Hepatocyte (in vitro differentiated cells): ENCODE measurements around the gene GGTA1. TPM values are rescaled to one million over a fixed set of nuclear protein-coding genes. Genes with fewer than 3 reads are reported as not detected.

ENCODE experiments used
- DNase-seq: peaks from one replicate; pipeline ENCODE4 v3.0.0-alpha.2; 2016; ENCODE audit warnings: low spot score
- H2AFZ ChIP-seq: fragments of 200-600 bp; sonication (generic); 2 replicates; pipeline ENCODE4 v1.6.0; 2016; ENCODE audit warnings: antibody characterized with exemption, mild to moderate bottlenecking
- H3K27ac ChIP-seq: fragments of 200-600 bp; sonication (generic); 2 replicates; pipeline ENCODE4 v1.5.1; 2016; ENCODE audit warnings: mild to moderate bottlenecking
- H3K27me3 ChIP-seq: fragments of 200-600 bp; sonication (generic); 2 replicates; pipeline ENCODE4 v1.6.1; 2016
- H3K36me3 ChIP-seq: fragments of 200-600 bp; sonication (generic); replicated peaks from 2 replicates; pipeline ENCODE4 v1.5.1; 2016; ENCODE audit warnings: low read depth; ENCODE audit not compliant: insufficient read depth
- H3K4me1 ChIP-seq: fragments of 200-600 bp; sonication (generic); 2 replicates; pipeline ENCODE4 v1.5.1; 2016; ENCODE audit warnings: mild to moderate bottlenecking, moderate library complexity; ENCODE audit not compliant: insufficient read depth
- H3K4me2 ChIP-seq: fragments of 200-600 bp; sonication (generic); 2 replicates; pipeline ENCODE4 v1.6.0; 2016
- H3K4me3 ChIP-seq: fragments of 200-600 bp; sonication (generic); 2 replicates; pipeline ENCODE4 v1.5.1; 2016; ENCODE audit warnings: mild to moderate bottlenecking
- H3K79me2 ChIP-seq: fragments of 200-600 bp; sonication (generic); 2 replicates; pipeline ENCODE4 v1.6.0; 2017; ENCODE audit warnings: mild to moderate bottlenecking
- H3K9me2 ChIP-seq: fragments of 200-600 bp; sonication (generic); replicated peaks from 2 replicates; pipeline ENCODE4 v1.6.0; 2017; ENCODE audit warnings: mild to moderate bottlenecking; ENCODE audit not compliant: insufficient read depth
- H3K9me3 ChIP-seq: fragments of 200-600 bp; sonication (generic); 2 replicates; pipeline ENCODE4 v1.5.1; 2016; ENCODE audit warnings: low read depth, mild to moderate bottlenecking
- H4K20me1 ChIP-seq: fragments of 200-600 bp; sonication (generic); 2 replicates; pipeline ENCODE4 v1.6.0; 2016; ENCODE audit warnings: mild to moderate bottlenecking; ENCODE audit not compliant: insufficient read depth, poor library complexity, severe bottlenecking
- CTCF ChIP-seq: fragments of 200-600 bp; sonication (generic); IDR thresholded peaks from 2 replicates; pipeline ENCODE4 v1.5.1; 2016; ENCODE audit warnings: antibody characterized with exemption, mild to moderate bottlenecking; ENCODE audit not compliant: poor library complexity
- EZH2 ChIP-seq: fragments of 200-600 bp; sonication (generic); IDR thresholded peaks from 2 replicates; pipeline ENCODE4 v1.6.1; 2016; ENCODE audit warnings: antibody characterized with exemption, mild to moderate bottlenecking, borderline replicate concordance
- EZH2phosphoT487 ChIP-seq: fragments of 200-600 bp; sonication (generic); IDR thresholded peaks from one replicate; pipeline ENCODE4 v1.6.1; 2018; ENCODE audit warnings: antibody characterized with exemption, mild to moderate bottlenecking, low read depth, moderate library complexity; ENCODE audit not compliant: unreplicated experiment, severe bottlenecking
- WGBS: methylation state at CpG from one replicate; pipeline ENCODE4 v1.1.6; 2016; ENCODE audit warnings: low lambda C conversion rate; ENCODE audit errors: missing lambda C conversion rate; 5-methylcytosine and 5-hydroxymethylcytosine counted together
- polyA plus RNA-seq: library from polyadenylated mRNA; unstranded; fragments of >200 nt; fragmentation: Nextera tagmentation; extraction: Ambion mirVana; gene quantifications from 2 replicates; pipeline ENCODE4 v1.2.1, GENCODE V29; 2016
- total RNA-seq: library from RNA; depleted of rRNA; stranded (reverse); fragments of >200 nt; gene quantifications from 2 replicates; pipeline ENCODE4 v1.2.3, GENCODE V29; 2014

GGTA1 gene
- total and polyA plus RNA-seq, 2 experiments from 2014 or later: 0.07 to 0.77 TPM

- peaks cover 28% of the 10 kb centered on the region for H3K27me3 ChIP-seq
- no peak for DNase-seq
- H3K9me3 ChIP-seq: no peaks in the 10 kb centered on the region
- 60% methylated on average over 12 of the region's 12 CpGs for WGBS
- H3K79me2 ChIP-seq: no peaks in the 10 kb centered on the region
- H3K4me1 ChIP-seq: no peaks in the 10 kb centered on the region
- no peak overlapping the region for H2AFZ ChIP-seq
- no peaks in the 10 kb centered on the region for H4K20me1 ChIP-seq
- no peak overlapping the region for H3K4me3 ChIP-seq
- H3K9me2 ChIP-seq: no peaks in the 10 kb centered on the region
- H3K4me2 ChIP-seq: no peak overlapping the region
- no peaks in the 10 kb centered on the region for H3K36me3 ChIP-seq
- no peak overlapping the region for H3K27ac ChIP-seq
- TF ChIP-seq EZH2 (no peak), CTCF (no peak), EZH2phosphoT487 (no peak)
Observed at GRCh38 chr9:121505903-121506735, 6.5 kb upstream of the GGTA1 start.

GRCh38 chr9:121503444-121503843 is 3.8 kb upstream of the GGTA1 start:
- Histone ChIP-seq H2AFZ (no peak overlapping the region), H3K4me2 (no peak overlapping the region), H3K36me3 (no peaks in the 10 kb centered on the region), H3K27me3 (peaks cover 46% of the 10 kb centered on the region), H3K4me1 (peaks cover 13% of the 10 kb centered on the region), H4K20me1 (no peaks in the 10 kb centered on the region), H3K9me2 (no peaks in the 10 kb centered on the region), H3K9me3 (no peaks in the 10 kb centered on the region), H3K4me3 (no peak overlapping the region), H3K79me2 (no peaks in the 10 kb centered on the region), H3K27ac (no peak overlapping the region)
- TF ChIP-seq EZH2 (no peak), CTCF (no peak), EZH2phosphoT487 (no peak)
- 59% methylated on average over 3 of the region's 3 CpGs for WGBS
- DNase-seq: no peak

GRCh38 chr9:121500165-121500478 is 478 bp upstream of the GGTA1 start:
- TF ChIP-seq EZH2phosphoT487: no peak
- TF ChIP-seq EZH2: no peak
- Histone ChIP-seq H4K20me1 (no peaks in the 10 kb centered on the region), H3K9me3 (no peaks in the 10 kb centered on the region), H3K4me1 (peaks cover 13% of the 10 kb centered on the region), H2AFZ (peak overlapping the region; percentile 71), H3K27me3 (peaks cover 50% of the 10 kb centered on the region), H3K4me2 (peak overlapping the region; percentile 99), H3K9me2 (no peaks in the 10 kb centered on the region), H3K36me3 (no peaks in the 10 kb centered on the region), H3K79me2 (no peaks in the 10 kb centered on the region), H3K4me3 (peak overlapping the region; percentile 61), H3K27ac (no peak overlapping the region)
- WGBS: 16% methylated on average over 13 of the region's 15 CpGs
- DNase-seq: no peak

GRCh38 chr9:121499177-121499426 is 542 bp downstream of the GGTA1 start:
- no peak for TF ChIP-seq CTCF
- TF ChIP-seq EZH2: no peak
- TF ChIP-seq EZH2phosphoT487: no peak
- WGBS: 9% methylated on average over 5 of the region's 8 CpGs

More at GRCh38 chr9:121499177-121499426, 542 bp downstream of the GGTA1 start:
- no peaks in the 10 kb centered on the region for H3K9me2 ChIP-seq
- no peaks in the 10 kb centered on the region for H3K9me3 ChIP-seq
- H3K4me1 ChIP-seq: peaks cover 13% of the 10 kb centered on the region
- H3K36me3 ChIP-seq: no peaks in the 10 kb centered on the region
- no peak for DNase-seq
- H3K4me2 ChIP-seq: peak overlapping the region; percentile 99
- H3K4me3 ChIP-seq: peak overlapping the region; percentile 61
- no peaks in the 10 kb centered on the region for H3K79me2 ChIP-seq
- no peaks in the 10 kb centered on the region for H4K20me1 ChIP-seq
- H3K27me3 ChIP-seq: peaks cover 48% of the 10 kb centered on the region
- no peak overlapping the region for H3K27ac ChIP-seq
- peak overlapping the region; percentile 71 for H2AFZ ChIP-seq
